Measurements from ENCODE around the gene SLC44A3. TPM values are rescaled to one million over a fixed set of nuclear protein-coding genes. Genes with fewer than 3 reads are reported as not detected.

The SLC44A3 gene
- total RNA-seq, 1 donor: 1.7 TPM

DNA sequence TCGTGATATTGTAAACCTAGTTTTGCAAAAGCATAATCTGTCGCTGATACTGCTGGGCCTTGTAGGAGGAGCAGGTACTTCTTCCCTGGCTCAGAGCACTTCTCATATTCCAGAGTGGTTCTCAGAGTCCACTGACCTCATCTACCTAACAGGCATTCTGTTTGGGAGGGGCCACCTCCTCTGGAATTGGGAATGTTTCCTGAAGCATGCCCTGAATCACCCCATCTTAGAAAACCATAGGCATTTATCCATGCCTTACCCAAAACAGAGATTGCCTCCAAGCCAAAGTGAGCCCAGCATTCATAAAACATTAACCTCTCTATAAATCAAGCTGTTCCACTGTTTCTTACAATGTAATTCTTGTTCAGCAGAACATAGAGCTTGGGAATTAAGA is 35.1 kb downstream of the SLC44A3 start:
- no peak for TF ChIP-seq CTCF (IDR thresholded peaks at IDR 0.05; ENCODE audit: insufficient read depth, low read depth, low read length)
- no peak overlapping the region for H3K4me3 ChIP-seq (ENCODE audit: low read depth, low read length)
- DNase-seq (ENCODE audit: low read depth): no peak

GRCh38 chr1:94856004-94856403 is 35.8 kb downstream of the SLC44A3 start:
- no peak overlapping the region for H3K4me3 ChIP-seq (ENCODE audit: low read depth, low read length)
- TF ChIP-seq CTCF (IDR thresholded peaks at IDR 0.05; ENCODE audit: insufficient read depth, low read depth, low read length): no peak
- no peak for DNase-seq (ENCODE audit: low read depth)

GRCh38 chr1:94856868-94857267 is 36.7 kb downstream of the SLC44A3 start:
- no peak for DNase-seq (ENCODE audit: low read depth)
- no peak overlapping the region for H3K4me3 ChIP-seq (ENCODE audit: low read depth, low read length)
- TF ChIP-seq CTCF (IDR thresholded peaks at IDR 0.05; ENCODE audit: insufficient read depth, low read depth, low read length): no peak

GRCh38 chr1:94858276-94858675 is 38.1 kb downstream of the SLC44A3 start:
- TF ChIP-seq CTCF (IDR thresholded peaks at IDR 0.05; ENCODE audit: insufficient read depth, low read depth, low read length): no peak
- no peak overlapping the region for H3K4me3 ChIP-seq (ENCODE audit: low read depth, low read length)
- peak; percentile 22 for DNase-seq (ENCODE audit: low read depth)

GRCh38 chr1:94859174-94859573 is 39.0 kb downstream of the SLC44A3 start:
- H3K4me3 ChIP-seq (ENCODE audit: low read depth, low read length): no peak overlapping the region
- DNase-seq (ENCODE audit: low read depth): no peak
- TF ChIP-seq CTCF (IDR thresholded peaks at IDR 0.05; ENCODE audit: insufficient read depth, low read depth, low read length): no peak

GRCh38 chr1:94862718-94863117 is 42.6 kb downstream of the SLC44A3 start:
- H3K4me3 ChIP-seq (ENCODE audit: low read depth, low read length): no peak overlapping the region
- TF ChIP-seq CTCF (IDR thresholded peaks at IDR 0.05; ENCODE audit: insufficient read depth, low read depth, low read length): no peak
- DNase-seq (ENCODE audit: low read depth): no peak

DNA sequence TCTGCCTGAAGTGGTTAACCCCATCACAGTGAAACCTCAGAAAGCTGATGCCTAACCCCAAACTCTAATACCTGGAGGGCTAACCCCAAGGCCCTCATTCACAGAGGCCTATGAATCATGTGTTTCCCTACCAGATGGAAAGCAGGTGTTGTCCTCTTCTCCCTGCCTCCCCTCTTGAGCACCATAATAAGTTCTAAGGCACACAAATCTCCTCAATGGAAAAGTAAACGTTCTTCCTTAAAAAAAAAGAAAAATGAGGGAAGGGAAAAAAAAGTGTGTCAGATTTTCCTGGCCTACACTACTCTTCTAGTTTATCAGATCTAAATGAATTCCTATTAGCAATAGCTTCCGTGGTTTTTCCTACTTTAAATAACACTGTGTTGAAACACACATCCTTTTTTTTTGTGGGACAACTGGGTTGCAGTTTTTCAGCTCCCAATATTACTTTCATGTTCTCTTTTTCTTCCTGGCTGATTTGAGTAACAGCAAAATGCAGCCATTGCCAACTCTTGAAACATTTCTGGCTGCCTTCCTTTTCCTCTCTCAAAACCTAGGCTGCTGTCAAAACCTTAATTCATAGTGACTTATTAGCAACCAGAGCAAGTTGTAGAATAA is 43.2 kb downstream of the SLC44A3 start:
- TF ChIP-seq CTCF (IDR thresholded peaks at IDR 0.05; ENCODE audit: insufficient read depth, low read depth, low read length): no peak
- DNase-seq (ENCODE audit: low read depth): peak; percentile 91
- H3K4me3 ChIP-seq (ENCODE audit: low read depth, low read length): peak overlapping the region; percentile 28

Measured in fibroblast of villous mesenchyme (primary cell).